Progenitor cell of endocrine pancreas (in vitro differentiated cells): Measurements from ENCODE around the gene GOSR1. TPM values are rescaled to one million over a fixed set of nuclear protein-coding genes. Genes with fewer than 3 reads are reported as not detected.
A peak's percentile ranks its signal among the peaks of the same experiment; 100 is the strongest.
"Not testable (repeated sequence)": the region's sequence is repeated elsewhere in the genome, so short reads cannot be mapped to it uniquely, and the experiment has no call there.

Experiments
- DNase-seq: peaks from one replicate; pipeline ENCODE4 v3.0.0; 2021; ENCODE audit warnings: low spot score; ENCODE audit not compliant: unreplicated experiment
- H3K27ac Mint-ChIP-seq: 2 replicates; pipeline ENCODE4 v1.8.0; 2021; ENCODE audit warnings: mild to moderate bottlenecking, moderate library complexity, mixed read lengths
- H3K27me3 Mint-ChIP-seq: 2 replicates; pipeline ENCODE4 v1.8.0; 2021; ENCODE audit warnings: mixed read lengths
- H3K36me3 Mint-ChIP-seq: 2 replicates; pipeline ENCODE4 v1.8.0; 2022; ENCODE audit warnings: mixed read lengths; ENCODE audit not compliant: insufficient read depth
- H3K4me1 Mint-ChIP-seq: 2 replicates; pipeline ENCODE4 v1.8.0; 2021; ENCODE audit warnings: low read depth, mixed read lengths
- H3K4me3 Mint-ChIP-seq: 2 replicates; pipeline ENCODE4 v1.8.0; 2021; ENCODE audit warnings: low read depth, mild to moderate bottlenecking, moderate library complexity, mixed read lengths
- H3K9me3 Mint-ChIP-seq: 2 replicates; pipeline ENCODE4 v1.8.0; 2021; ENCODE audit warnings: low read depth, mixed read lengths
- CTCF ChIP-seq: fragments of 200-600 bp; sonication (generic); IDR thresholded peaks from one replicate; pipeline ENCODE4 v1.5.0; 2021; ENCODE audit warnings: antibody characterized with exemption, mild to moderate bottlenecking; ENCODE audit not compliant: unreplicated experiment
- total RNA-seq: library from RNA; stranded (reverse); gene quantifications from 2 replicates; pipeline ENCODE4 v1.2.1, GENCODE V29; 2021

GOSR1 gene
- total RNA-seq, 1 donor from 2014 or later = 64.9 TPM

GRCh38 chr17:30443721-30444120 is 33.5 kb upstream of the GOSR1 start:
- Mint-ChIP-seq H3K36me3 (peaks cover 31% of the 10 kb centered on the region), H3K4me1 (no peaks in the 10 kb centered on the region), H3K27ac (no peak overlapping the region), H3K27me3 (no peaks in the 10 kb centered on the region), H3K9me3 (no peaks in the 10 kb centered on the region), H3K4me3 (no peak overlapping the region)
- TF ChIP-seq CTCF = no peak
- no peak for DNase-seq

GRCh38 chr17:30446640-30447039 is 30.6 kb upstream of the GOSR1 start:
- H3K27me3 Mint-ChIP-seq, DNase-seq, H3K4me3 Mint-ChIP-seq, H3K27ac Mint-ChIP-seq, H3K4me1 Mint-ChIP-seq, H3K9me3 Mint-ChIP-seq: not testable (repeated sequence)
- peaks cover 43% of the 10 kb centered on the region for H3K36me3 Mint-ChIP-seq

- Mint-ChIP-seq H3K27me3 (no peaks in the 10 kb centered on the region), H3K36me3 (peaks cover 52% of the 10 kb centered on the region), H3K9me3 (no peaks in the 10 kb centered on the region), H3K27ac (no peak overlapping the region), H3K4me3 (no peak overlapping the region), H3K4me1 (peaks cover 5% of the 10 kb centered on the region)
- TF ChIP-seq CTCF = no peak
- DNase-seq = no peak
Observed at GRCh38 chr17:30449480-30449879, 27.7 kb upstream of the GOSR1 start.

DNA sequence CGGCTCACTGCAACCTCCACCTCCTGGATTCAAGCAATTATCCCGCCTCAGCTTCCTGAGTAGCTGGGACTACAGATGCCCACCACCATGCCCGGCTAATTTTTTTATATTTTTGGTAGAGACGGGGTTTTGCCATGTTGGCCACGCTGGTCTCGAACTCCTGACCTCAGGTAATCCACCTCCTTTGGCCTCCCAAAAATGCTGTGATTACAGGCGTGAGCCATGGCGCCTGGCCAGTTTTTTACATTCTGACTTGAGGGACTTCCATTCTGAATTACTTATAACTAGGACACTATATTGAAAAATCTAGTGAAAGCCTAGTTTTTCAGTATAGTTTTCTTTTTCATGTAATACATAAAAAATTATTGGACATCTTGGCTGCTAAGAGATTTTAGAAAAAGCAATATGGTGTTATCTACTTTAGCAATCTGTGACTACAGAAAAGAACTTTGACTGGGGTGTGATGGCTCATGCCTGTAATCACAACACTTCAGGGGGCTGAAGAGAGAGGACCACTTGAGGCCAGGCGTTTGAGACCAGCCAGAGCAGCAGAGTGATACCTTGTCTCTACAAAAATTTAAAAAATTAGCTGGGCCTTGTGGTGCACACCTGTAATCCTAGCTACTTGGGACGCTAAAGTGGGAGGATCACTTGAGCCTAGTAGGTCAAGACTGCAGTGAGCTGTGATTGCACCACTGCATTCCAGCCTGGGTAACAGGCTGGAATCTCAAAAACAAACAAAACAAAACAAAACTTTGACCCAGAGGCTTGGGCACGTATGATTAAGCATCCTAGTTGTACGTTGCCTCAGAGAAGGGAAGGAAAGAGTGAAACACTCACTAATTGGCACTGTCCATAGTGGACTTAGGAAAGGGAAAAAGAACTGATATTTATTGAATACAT is 26.8 kb upstream of the GOSR1 start:
- no peak for TF ChIP-seq CTCF
- H3K36me3 Mint-ChIP-seq = peaks cover 53% of the 10 kb centered on the region
- peak overlapping the region; percentile 82 for H3K27ac Mint-ChIP-seq
- no peak for DNase-seq
- no peaks in the 10 kb centered on the region for H3K9me3 Mint-ChIP-seq
- no peak overlapping the region for H3K4me3 Mint-ChIP-seq
- peaks cover 5% of the 10 kb centered on the region for H3K4me1 Mint-ChIP-seq
- H3K27me3 Mint-ChIP-seq = no peaks in the 10 kb centered on the region

- TF ChIP-seq CTCF = no peak
- DNase-seq = no peak
- H3K9me3 Mint-ChIP-seq = no peaks in the 10 kb centered on the region
- no peak overlapping the region for H3K4me3 Mint-ChIP-seq
- H3K27ac Mint-ChIP-seq = no peak overlapping the region
- H3K4me1 Mint-ChIP-seq = peaks cover 5% of the 10 kb centered on the region
- peaks cover 62% of the 10 kb centered on the region for H3K36me3 Mint-ChIP-seq
- no peaks in the 10 kb centered on the region for H3K27me3 Mint-ChIP-seq
Observed at GRCh38 chr17:30454635-30455034, 22.6 kb upstream of the GOSR1 start.

DNA sequence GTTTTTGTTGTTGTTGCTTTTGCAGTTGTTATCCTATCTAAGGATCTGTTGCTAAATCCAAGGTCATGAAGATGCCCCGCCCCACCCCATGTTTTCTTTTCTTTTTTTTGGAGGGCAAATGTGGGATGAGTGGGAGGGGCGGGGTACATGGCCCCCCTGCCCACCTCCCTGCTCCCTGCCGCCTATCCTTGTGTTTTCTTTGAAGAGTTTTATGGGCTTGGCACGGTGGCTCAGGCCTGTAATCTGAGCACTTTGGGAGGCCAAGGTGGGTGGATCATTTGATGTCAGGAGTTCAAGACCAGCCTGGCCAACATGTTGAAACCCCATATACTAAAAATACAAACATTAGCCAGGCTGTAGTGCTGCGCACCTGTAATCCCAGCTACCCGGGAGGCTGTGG is 18.8 kb upstream of the GOSR1 start:
- TF ChIP-seq CTCF = no peak
- Mint-ChIP-seq H3K27ac (no peak overlapping the region), H3K4me1 (no peaks in the 10 kb centered on the region), H3K4me3 (no peak overlapping the region), H3K36me3 (peaks cover 56% of the 10 kb centered on the region), H3K27me3 (no peaks in the 10 kb centered on the region), H3K9me3 (no peaks in the 10 kb centered on the region)
- no peak for DNase-seq

DNA sequence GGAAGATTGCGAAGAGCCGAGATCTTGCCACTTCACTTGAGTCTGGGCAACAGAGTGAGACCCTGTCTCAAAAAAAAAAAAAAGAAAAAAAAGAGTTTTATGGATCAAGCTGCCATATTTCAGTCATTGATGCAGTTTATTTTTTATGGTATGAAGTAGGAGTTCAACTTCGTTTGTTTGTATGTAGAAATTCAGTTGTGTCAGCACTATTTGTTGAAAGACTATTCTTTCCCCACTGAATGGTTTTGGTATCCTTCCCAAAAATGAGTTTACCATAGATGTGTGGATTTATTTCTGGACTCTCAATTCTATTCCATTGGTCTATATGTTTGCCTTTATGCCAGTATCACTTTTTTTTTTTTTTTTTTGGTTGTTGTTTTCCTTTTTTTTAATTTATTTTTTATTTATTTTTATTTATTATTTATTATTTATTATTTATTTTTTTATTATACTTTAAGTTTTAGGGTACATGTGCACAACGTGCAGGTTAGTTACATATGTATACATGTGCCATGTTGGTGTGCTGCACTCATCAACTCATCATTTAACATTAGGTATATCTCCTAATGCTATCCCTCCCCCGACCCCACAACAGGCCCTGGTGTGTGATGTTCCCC is 18.3 kb upstream of the GOSR1 start:
- not testable (repeated sequence) for H3K9me3 Mint-ChIP-seq, H3K4me3 Mint-ChIP-seq, H3K27me3 Mint-ChIP-seq, H3K4me1 Mint-ChIP-seq, DNase-seq
- Mint-ChIP-seq H3K27ac (peak overlapping the region; percentile 84), H3K36me3 (peaks cover 54% of the 10 kb centered on the region)
